Stimulated activated CD8-positive, alpha-beta memory T cell treated with anti-CD3 and anti-CD28 coated beads, Interleukin-7, amount 100 ng/mL, for 48 hours (primary cell): ENCODE results near the gene KRTAP4-11.
"Not testable (repeated sequence)": the region's sequence is repeated elsewhere in the genome, so short reads cannot be mapped to it uniquely, and the experiment has no call there.

ENCODE experiments used
- DNase-seq, 2 donors: peaks; one replicate each; pipeline ENCODE4 v3.0.0-alpha.2; 2020; ENCODE audit warnings: low read depth in 1 of 2; ENCODE audit errors: extremely low read depth in 1 of 2

Gene KRTAP4-11

GRCh38 chr17:41125064-41125463 lies 6.9 kb upstream of the KRTAP4-11 start:
- DNase-seq, result no peak

- DNase-seq, result not testable (repeated sequence)
Measured at GRCh38 chr17:41123991-41124371, 5.8 kb upstream of the KRTAP4-11 start, which contains the start of gene KRTAP4-12. Gene KRTAP4-12, minus strand, starts transcription at chr17:41124182. Its CDS starts 60 bp downstream, at chr17:41124122.

GRCh38 chr17:41123292-41123990 lies 5.3 kb upstream of the KRTAP4-11 start:
- DNase-seq, result not testable (repeated sequence)

GRCh38 chr17:41121742-41122141 lies 3.6 kb upstream of the KRTAP4-11 start:
- DNase-seq, result no peak

- DNase-seq, result not testable (repeated sequence)
Measured at GRCh38 chr17:41119696-41120690, 1.8 kb upstream of the KRTAP4-11 start.

GRCh38 chr17:41118721-41119120 lies 548 bp upstream of the KRTAP4-11 start:
- DNase-seq, result no peak

- no peak for DNase-seq
Measured at GRCh38 chr17:41116297-41116696, 1.9 kb downstream of the KRTAP4-11 start.

GRCh38 chr17:41111151-41111885 lies 6.9 kb downstream of the KRTAP4-11 start:
- DNase-seq, result no peak

GRCh38 chr17:41108728-41109386 lies 9.3 kb downstream of the KRTAP4-11 start:
- DNase-seq, result not testable (repeated sequence)

- no peak for DNase-seq
Measured at GRCh38 chr17:41107941-41108450, 10.2 kb downstream of the KRTAP4-11 start.

- DNase-seq, result not testable (repeated sequence)
Measured at GRCh38 chr17:41105347-41105746, 12.8 kb downstream of the KRTAP4-11 start, which contains the start of gene KRTAP4-9. Gene KRTAP4-9, plus strand, starts transcription at chr17:41105389. Its CDS starts 0 bp downstream, at chr17:41105389.

- DNase-seq, result not testable (repeated sequence)
Measured at GRCh38 chr17:41104386-41105038, 13.7 kb downstream of the KRTAP4-11 start.

GRCh38 chr17:41103896-41104295 lies 14.3 kb downstream of the KRTAP4-11 start:
- DNase-seq, result no peak

- no peak for DNase-seq
Measured at GRCh38 chr17:41101586-41102259, 16.4 kb downstream of the KRTAP4-11 start, which contains the start of gene KRTAP4-16. Gene KRTAP4-16, minus strand, starts transcription at chr17:41102209. Its CDS starts 0 bp downstream, at chr17:41102209.

GRCh38 chr17:41099682-41100480 lies 18.3 kb downstream of the KRTAP4-11 start:
- not testable (repeated sequence) for DNase-seq

GRCh38 chr17:41098481-41098880 lies 19.7 kb downstream of the KRTAP4-11 start:
- DNase-seq, result no peak

GRCh38 chr17:41098042-41098441 lies 20.1 kb downstream of the KRTAP4-11 start, which contains the start of gene KRTAP4-8:
Gene KRTAP4-8, minus strand, starts transcription at chr17:41098142. Its CDS starts 58 bp downstream, at chr17:41098084.
- no peak for DNase-seq

GRCh38 chr17:41096055-41096454 lies 22.1 kb downstream of the KRTAP4-11 start:
- DNase-seq, result no peak
